Effector CD8-positive, alpha-beta T cell (primary cell): Measurements from ENCODE around the gene SBK2.

Source experiments
- DNase-seq: peaks from one replicate; lab custom pipeline; 2025; lab: John Stamatoyannopoulos, UW

The SBK2 gene

GRCh38 chr19:55554302-55554701 lies 17.4 kb upstream of the SBK2 start:
- no peak for DNase-seq

DNA sequence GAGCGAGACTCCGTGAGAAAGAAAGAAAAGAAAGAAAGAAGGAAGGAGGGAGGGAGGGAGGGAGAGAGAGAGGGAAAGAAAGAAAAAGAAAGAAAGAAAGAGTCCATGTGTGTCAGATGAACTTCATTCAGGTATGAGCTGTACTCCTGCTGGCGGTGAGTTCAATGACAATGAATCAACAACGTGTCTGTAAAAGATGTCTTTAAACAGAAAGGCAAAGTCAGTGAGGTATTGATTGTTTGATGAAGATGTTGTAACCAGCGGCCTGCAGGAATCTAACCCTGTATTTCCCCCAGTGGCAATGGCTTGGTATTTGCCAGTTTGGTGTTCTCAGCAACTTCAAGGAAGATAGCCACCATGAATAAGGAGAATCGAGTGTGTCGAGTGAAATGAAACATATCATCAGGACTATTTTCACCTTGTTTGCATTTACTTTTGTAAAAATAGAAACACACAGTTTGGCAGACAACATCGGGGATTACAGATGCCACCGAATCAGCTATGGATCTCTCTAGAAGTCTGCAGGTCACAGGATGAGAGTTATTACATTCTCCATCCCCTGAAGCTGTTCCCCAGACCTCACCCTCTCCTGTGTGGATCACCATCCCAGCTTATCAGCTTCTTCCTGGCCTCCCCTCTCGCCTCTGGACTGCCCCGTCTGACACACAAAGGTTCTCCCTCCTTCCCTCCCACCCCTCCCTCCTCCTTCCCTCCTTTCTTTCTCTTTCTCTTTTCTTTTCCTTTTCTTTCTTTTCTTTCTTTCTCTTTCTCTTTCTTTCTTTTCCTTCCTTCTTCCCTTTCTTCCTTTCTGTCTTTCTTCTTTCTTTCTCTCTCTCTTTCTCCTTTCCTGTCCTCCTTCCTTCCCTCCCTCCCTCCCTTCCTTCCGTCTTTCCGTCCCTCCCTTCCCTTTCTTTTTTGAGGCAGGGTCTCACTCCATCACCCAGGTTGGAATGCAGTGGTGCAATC lies 16.6 kb upstream of the SBK2 start:
- DNase-seq = no peak

- DNase-seq = no peak
Observed at GRCh38 chr19:55552620-55553019, 15.7 kb upstream of the SBK2 start.

GRCh38 chr19:55552206-55552605 lies 15.3 kb upstream of the SBK2 start:
- DNase-seq = no peak

DNA sequence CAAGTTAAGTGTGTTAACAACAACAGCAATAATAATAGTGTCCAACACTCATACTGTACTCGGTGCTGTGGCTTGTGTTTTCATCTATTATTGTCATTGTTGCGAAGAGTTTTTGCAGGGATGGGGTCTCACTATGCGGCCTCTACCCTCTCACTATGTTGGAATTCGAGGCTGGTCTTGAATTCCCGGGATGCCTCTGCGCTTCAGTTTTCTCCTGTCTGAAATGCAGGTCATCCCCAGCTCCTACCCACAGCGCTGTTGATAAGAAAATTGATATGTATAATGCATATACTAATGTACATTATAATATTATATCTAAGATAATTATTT lies 13.4 kb upstream of the SBK2 start:
- no peak for DNase-seq

DNA sequence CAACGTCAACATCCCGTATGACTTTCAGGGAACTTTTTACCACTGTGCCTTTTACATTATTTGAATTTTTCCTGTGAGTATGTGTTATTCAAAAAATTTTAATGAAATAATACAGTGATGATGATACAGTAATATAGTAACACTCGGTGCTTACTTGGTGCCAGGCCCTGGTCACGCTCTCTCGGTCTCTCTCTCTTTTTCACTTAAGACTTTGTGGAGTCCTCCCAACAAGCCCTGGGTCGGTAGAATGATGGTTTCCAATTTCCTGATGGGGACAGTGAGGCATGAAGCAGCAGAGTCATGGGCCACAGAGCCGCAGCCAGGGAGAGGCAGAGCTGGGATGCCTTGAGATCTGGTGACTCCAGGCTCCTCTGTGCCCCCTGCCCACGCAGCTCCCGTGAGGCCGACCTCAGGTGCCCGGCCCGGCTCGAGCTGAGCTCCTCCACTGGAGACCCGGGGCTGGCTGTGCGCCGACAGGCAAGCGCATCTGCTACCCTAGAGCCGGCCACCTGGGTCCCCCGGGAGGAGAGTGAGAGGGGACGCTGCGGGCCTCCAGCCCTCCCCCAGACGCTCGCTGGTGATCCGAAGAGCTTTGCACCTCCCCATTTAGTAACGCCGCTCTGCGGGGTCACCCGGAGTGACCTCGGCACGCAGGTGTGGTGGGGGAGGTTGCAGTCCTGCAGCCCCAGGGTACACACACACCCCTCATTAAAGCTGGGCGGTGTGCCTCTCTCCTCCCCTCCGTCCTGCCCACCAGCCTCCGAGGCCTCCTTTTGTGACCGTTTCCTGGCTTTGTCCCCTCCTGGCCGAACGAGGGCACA lies 12.8 kb upstream of the SBK2 start:
- no peak for DNase-seq

DNA sequence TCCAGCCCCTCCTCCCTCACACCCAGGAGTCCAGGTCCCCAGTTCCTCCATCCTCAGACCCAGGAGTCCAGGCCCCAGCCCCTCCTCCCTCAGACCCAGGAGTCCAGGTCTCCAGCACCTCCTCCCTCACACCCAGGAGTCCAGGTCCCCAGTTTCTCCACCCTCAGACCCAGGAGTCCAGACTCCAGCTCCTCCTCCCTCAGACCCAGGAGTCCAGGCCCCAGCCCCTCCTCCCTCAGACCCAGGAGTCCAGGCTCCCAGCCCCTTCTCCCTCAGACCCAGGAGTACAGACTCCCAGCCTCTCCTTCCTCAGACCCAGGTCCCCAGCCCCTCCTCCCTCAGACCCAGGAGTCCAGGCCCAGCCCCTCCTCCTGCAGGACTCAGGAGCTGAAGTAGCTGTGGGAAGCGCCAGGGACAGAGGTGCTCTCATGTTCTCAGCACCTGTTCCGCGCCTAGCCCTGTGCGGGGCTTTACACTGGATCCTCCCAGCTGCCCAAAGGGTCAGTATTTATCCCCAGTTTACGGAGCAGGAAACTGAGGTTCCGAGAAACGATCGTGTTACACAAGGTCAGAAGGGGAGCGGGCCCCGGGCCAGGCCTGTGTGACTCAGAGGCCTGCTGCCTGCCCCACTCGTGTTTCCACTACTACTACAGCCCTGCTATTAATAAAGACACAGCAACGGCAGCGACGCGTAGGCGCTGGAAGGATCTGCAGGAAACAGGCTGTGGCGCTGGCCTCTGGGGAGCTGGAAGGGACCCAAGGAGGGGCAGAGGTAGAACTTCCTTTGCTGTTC lies 10.1 kb upstream of the SBK2 start:
- DNase-seq = no peak

- DNase-seq = no peak
Observed at GRCh38 chr19:55546011-55546410, 9.1 kb upstream of the SBK2 start.

GRCh38 chr19:55545443-55545842 lies 8.5 kb upstream of the SBK2 start, which contains the start of gene SBK3:
Gene SBK3 (minus strand): TSS chr19:55545543. CDS start chr19:55545543, 0 bp downstream.
- DNase-seq = no peak

DNA sequence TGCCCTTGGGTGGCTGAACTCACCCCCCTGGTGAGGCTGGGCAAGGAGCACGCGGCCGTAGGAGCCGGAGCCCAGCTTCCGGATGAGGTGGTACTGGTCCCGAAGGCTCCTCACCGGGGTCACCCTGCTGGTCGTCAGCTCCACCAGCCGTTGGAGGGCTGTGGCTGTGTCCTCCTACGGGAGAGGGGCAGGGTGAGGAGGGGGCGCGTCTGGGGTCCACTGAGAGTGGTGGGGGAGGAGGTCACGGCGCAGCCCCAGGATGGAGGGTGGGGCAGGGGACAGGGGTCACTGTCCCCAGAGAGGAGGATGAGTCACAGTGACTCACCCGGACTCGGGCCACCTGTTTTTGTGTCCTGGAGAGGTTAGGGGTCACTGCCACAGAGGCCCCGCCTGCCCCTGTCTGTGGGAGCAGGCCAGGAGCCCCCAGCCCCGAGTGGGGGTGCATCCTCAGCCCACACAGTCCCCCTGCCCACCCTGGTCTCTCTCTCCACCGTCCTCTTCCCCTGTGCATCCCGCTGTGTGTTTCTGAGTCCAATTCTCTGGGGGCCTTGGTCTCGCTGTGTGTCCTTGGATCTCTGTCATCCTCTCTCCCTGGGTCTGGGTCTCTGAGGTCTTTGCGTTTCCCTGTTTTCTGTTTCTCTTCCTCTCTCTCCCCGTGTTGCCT lies 8.0 kb upstream of the SBK2 start:
- no peak for DNase-seq

- no peak for DNase-seq
Observed at GRCh38 chr19:55544014-55544413, 7.1 kb upstream of the SBK2 start.

GRCh38 chr19:55543567-55543966 lies 6.6 kb upstream of the SBK2 start:
- no peak for DNase-seq

DNA sequence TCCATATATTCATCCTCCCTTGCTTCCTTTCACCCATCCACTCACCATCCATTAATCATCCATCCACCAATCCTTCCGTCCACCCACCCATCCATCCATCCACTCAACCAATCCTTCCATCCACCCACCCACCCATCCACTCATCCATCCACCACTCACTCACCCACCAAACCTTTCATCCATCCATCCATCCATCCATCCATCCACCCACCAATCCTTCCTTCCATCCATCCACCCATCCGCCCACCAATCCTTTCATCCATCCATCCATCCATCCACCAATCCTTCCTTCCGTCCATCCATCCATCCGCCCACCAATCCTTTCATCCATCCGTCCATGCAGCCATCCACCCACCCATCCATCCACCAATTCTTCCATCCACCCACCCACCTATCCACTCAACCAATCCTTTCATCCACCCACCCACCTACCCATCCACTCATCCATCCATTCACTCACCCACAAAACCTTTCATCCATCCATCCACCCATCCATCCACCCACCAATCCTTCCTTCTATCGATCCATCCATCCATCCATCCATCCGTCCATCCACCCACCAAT lies 5.4 kb upstream of the SBK2 start:
- no peak for DNase-seq

- no peak for DNase-seq
Observed at GRCh38 chr19:55541091-55541490, 4.2 kb upstream of the SBK2 start.

- no peak for DNase-seq
Observed at GRCh38 chr19:55540619-55541018, 3.7 kb upstream of the SBK2 start.

DNA sequence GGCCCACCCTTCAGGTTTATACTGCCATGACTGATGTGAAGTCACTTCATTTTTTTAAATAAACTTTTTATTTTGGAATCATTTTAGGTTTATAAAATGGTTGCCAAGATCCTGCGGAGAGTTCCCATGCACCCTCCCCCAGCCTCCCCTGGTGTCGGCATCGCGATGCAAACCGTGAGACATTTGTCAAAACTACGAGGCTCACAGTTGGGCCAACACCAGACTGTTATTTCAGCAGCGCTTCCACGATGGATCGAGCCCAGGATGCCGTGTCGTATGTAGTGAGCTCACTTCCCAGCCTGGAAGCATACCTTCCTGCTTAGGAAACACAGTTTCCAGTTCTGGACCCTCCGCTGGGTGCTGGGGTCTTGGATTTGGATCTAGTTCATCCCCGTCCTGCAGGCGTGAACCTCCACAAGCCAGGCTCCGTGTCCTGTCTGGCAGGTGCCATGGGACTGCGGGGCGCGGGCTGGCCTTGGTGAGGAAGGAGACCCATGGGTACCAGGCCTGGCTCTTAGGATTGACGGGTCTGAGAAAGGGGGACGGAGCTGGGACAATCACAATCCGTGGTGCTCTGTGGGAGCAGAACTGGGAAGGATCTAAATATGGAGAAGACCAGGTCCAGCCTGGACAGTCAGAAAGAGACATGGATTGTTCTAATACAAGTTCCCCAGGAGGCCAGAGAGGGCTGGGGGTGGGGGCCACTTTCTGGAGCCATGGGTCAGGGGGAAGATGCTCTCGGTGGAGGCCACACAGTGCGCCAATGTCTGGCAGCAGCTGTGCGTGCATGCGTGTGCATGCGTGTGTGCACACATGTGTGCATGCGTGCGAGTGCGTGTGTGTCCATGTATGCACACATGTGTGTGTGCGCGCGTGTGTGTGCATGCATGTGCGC lies 2.4 kb upstream of the SBK2 start:
- DNase-seq = no peak

DNA sequence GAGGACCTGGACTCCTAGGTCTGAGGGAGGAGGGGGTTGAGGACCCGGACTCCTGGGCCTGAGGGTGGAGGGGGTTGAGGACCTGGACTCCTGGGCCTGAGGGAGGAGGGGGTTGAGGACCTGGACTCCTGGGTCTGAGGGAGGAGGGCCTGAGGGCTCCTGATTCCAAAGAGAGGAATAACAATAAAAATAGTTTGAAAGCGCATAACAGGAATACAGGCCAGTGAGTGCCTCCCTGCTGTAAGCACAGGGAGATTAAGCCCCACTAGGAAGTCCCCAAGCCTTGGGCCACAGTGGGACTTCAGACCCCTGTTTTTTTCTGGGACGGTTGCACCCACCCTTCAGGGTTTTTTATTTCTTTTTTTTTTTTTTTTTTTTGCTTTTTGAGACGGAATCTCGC lies 1.2 kb upstream of the SBK2 start:
- DNase-seq = no peak

GRCh38 chr19:55537741-55538111 lies 793 bp upstream of the SBK2 start:
- DNase-seq = no peak

DNA sequence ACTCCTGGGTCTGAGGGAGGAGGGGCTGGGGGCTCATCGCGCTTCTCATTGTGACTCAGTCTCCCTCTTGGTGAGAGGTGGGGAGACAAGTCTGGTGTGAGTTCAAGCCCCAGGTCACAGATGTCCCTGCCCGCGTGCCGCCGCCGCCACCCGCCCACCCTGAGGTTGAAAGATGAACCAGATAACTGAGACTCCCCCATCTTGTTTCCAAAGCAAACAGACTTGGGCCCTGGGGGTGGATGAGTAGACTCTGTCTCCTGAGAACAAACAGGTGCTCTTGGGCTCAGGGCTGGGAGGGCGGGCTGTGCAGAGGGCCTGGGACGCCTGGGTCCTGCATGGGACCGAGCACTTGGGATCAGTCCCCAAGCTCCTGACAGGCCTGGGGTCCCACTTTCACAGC lies 567 bp downstream of the SBK2 start:
- DNase-seq = no peak

DNA sequence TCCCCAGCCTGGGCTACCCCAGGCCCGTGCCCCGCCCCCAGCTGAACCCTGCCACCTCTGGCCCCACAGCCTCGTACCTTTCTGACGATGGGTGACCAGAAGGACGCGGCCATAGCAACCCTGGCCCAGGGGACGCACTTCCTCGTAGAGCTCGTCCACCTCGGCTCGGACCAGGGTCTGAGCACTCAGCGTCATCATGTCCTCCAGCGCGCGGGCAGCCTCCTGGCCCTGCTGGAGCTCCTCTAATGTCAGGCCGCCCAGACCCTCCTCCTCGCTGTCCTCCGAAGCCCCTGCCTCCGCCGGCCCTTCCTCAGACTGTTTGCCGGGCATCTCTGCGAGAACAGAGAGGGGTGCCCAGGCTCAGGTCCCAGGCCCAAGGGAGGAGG lies 975 bp downstream of the SBK2 start:
- DNase-seq = no peak
